GM21381 (cell line): ENCODE data around the gene ZNF784.

Source experiments
- ATAC-seq: cut with Tn5 transposase; IDR thresholded peaks from one replicate; pipeline ENCODE4 v1.9.1; 2021; ENCODE audit warnings: mild to moderate bottlenecking, moderate library complexity; ENCODE audit not compliant: unreplicated experiment

ZNF784 gene

DNA sequence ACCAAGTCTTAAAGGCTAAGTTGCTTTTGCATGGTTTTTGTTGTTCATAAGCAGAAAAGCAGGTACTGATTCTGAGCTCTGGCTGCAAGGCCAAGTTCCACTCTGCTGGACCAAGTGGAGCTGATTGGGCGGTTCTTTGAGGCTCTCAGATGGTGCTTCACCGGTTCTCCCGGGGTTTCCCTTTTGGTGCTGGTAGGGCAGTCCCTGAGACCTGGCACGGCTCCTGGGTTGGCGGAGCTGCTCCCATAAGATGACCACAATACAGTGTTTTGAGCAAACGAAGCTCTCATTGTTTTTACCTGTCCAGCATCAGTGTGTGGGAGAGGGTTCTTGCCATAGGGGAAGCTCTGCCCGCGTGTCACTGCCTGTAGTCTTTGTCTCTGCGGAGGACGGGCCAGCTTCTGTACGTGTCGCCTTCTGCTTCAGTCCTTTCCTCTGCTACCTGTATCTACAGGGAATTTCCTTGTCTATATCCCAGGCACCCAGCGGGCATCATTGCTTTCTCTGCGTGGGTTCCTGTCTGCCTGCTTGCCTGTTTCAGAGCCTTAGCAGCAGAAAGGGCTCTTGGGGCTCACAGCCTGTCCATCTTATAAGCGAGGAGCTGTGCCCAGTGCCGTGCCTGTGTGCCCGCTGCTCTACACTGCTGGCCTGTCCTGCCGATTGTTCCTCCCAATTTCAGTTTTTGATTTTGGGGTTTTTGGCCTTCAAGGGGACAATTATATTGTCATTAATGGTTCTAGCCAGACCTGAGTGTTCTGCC lies 32.8 kb upstream of the ZNF784 start:
- ATAC-seq = no peak

DNA sequence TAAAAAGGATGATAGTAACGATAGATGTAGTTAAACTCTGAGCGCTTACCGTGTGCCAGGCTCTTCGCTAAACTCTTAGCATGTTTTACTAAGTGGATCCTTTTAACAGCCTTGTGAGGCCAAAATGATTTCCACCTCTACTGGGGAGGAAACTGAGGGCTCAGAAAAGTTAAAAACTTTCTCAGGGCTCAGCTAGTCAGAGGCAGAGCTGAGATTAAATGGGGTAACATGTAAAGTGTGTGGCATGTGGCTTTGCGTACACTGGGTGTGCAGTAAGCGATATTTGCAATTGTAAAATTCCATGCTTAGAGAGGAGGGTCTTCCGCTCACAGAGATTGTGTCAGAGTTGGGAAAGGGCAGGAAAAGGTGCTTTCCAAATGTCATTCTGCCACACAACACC lies 32.2 kb upstream of the ZNF784 start:
- ATAC-seq = no peak

DNA sequence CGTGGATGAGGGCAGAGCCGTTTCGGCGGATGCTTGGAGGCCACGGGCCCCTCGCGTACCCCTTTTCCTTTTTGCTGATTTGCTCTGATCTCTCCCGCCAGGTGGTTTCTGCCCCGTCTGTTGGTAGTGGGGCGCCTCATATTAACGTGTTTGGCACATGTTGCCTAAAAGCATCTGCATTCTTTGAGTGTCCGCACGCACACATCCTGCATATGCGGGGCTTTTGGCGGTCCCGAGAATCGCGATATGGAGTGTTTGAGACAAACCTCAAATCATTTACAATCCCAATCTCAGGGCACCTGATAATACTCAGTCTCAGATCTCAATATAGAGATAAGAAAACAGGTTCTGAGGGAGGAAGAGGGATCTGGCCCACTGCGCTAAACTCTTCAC lies 31.3 kb upstream of the ZNF784 start:
- no peak for ATAC-seq

GRCh38 chr19:55654868-55655647 lies 30.7 kb upstream of the ZNF784 start, which contains the start of gene U2AF2:
TSS of gene U2AF2 (plus strand) at chr19:55655035. CDS start at chr19:55655105, 70 bp downstream.
- peak; percentile 28 for ATAC-seq

DNA sequence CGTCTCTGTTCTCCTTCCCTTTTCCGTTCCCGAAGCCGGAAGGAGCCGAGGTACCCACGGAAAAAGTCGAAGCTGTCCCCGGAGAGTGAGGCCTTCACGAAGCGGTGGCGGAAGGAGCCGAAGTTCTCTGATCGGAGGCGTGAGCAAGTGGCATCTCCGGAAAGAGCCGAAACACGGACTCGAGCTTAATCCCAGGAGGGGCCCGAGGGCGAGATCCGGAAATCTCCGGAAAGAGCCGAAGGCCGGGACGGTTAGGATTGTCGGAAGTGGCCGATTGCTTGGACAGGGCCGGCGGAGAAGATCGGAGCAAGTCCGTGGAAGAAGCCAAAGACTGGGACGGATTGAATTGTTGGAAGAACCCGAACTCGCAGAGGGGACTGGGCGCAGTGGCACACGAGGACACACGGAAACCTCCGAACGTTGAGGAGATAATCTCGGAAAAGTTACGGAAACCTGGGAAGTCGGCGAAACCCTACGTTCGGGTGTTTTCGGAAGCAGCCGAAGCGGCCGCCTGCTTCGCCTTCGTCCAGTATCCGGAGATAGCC lies 30.0 kb upstream of the ZNF784 start:
- ATAC-seq = peak; percentile 63

DNA sequence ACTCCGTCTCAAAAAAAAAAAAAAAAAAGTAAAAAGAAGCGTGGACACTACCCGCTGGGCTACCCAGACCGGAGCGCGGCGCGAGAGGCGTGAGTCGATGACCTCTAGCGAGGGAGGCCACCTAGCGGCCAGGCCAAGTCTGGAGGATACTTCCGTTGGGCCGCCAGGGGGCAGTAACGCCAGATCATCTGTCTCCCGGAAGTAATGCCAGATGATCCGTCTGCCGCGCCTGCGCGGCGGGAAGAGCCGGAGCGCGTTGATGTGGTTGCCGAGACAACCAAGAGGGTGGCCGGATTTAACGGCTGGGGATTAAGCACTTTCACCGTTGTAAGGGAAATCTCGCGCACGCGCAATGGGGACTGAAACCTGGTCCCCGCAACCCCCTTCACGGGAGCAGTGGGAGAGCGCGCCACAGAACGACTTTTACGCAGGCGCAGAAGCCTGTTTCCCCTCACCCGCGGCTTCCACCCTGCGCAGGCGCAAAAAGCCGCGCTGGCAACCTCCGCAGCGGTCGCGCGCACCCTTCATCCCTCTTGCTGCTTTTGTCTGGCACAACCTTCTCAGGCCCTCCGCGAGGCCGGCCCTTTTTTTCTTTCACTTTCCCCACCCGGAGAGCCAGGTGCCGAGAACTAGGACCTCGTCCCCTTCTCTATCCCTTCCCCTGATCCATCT lies 29.4 kb upstream of the ZNF784 start:
- peak; percentile 39 for ATAC-seq

DNA sequence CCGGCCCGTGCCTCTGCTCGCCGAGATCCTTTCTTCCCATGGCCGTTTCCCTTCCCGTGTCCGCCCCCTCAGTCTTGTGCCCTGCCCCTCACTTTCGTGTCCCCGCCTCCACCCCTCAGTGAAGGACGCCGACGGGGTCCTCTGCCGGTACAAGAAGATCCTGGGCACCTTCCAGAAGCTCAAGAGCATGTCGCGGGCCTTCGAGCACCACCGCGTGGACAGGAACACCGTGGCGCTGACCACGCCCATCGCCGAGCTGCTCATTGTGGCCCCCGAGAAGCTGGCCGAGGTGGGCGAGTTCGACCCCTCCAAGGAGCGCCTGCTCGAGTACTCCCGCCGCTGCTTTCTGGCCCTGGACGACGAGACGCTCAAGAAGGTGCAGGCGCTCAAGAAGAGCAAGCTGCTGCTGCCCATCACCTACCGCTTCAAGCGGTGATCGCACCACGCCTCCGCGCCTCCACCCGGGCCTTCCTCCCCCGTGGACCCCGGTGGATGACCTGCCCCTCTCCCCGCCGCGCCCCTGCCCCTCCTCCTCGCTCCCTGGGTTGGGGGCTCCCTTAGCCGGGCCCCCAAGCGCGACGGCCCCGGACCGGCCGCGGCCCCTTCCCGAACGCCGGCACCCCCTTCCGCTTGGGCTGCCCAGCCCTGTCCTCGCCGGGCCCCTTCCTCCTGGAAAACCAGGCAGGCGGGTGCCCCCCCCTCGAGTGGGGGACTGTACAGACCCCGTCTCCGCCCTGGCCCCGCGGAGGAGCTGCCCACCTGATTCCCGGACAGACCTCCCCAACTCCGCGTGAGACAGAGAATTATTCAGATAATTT lies 28.2 kb upstream of the ZNF784 start:
- ATAC-seq = no peak

GRCh38 chr19:55651236-55651635 lies 26.9 kb upstream of the ZNF784 start:
- no peak for ATAC-seq

- no peak for ATAC-seq
Observed at GRCh38 chr19:55650602-55651230, 26.4 kb upstream of the ZNF784 start.

DNA sequence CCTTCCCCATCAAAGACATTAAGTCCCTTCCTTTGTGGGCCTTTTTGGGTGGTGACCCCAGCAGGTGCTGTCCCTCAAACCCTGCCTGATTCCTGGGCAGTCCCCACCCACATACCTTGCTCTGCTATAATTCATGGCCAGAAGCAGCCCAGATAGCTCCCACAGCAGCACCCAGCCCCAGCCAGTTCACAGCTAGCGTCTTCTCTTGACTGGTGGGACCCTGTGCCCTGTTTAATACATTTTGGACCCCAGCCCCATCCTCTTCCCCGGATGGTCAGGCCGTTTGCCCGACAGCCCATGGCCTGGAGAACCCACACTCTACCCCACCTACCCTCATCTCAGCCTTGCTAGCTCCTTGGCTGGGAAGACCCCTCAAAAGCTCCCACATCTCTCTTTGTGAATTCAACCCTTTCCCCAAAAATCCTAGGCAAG lies 25.8 kb upstream of the ZNF784 start:
- ATAC-seq = no peak

GRCh38 chr19:55649268-55650125 lies 25.1 kb upstream of the ZNF784 start:
- ATAC-seq = no peak

DNA sequence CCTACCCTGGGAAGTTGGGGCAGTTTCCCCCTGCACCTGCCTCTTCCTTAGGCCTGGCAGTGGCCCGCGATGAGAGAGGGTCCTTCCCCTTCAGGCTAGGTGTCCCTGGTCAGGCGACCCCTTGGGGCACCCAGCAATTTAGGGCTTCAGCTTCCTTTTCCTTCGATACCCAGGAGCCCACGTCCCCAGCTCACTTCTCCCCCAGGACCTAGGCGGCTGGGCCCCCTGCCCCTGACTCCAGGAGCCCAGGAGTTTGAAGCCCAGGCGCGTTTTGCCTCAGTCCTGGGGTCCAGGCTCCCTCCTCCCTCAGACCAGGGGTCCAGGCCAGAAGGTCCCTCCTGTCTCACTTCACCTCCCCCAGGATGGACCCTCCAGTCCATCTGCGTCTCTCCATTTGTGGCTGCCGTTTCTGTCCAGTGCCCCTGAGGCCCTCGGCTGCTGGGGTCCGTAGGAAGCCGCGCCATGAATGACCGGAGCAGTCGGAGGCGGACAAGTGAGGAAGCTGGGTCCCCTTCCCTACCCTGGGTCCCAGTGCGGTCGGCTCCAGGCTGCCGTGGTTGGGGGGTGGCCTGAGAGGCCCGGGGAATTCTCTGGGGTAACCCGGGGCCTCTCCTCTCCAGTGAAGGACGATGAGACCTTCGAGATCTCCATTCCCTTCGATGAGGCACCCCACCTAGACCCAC lies 24.4 kb upstream of the ZNF784 start:
- ATAC-seq = no peak

GRCh38 chr19:55647732-55648584 lies 23.6 kb upstream of the ZNF784 start, which contains the start of gene CCDC106:
TSS of gene CCDC106 (plus strand) at chr19:55648212. CDS start at chr19:55649047, 835 bp downstream.
- peak; percentile 34 for ATAC-seq

- ATAC-seq = no peak
Observed at GRCh38 chr19:55646889-55647731, 22.7 kb upstream of the ZNF784 start.

DNA sequence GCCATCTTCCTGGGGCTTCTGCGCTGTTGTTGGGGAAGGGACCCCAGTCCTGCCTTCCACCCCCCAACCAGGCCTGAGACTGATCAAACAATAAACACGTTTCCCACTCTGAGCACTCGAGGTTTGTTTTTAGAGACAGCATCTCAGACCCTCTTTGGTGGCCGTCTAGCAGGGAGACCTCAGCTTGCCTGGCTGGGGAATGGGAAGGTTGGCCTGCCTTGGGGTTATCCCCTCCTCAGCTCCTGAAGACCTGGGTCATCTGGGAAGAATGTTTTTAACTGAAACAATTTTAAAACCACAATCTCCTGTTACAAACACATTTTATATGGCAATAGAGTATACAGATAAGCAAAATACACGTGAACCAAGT lies 21.1 kb upstream of the ZNF784 start:
- ATAC-seq = no peak

DNA sequence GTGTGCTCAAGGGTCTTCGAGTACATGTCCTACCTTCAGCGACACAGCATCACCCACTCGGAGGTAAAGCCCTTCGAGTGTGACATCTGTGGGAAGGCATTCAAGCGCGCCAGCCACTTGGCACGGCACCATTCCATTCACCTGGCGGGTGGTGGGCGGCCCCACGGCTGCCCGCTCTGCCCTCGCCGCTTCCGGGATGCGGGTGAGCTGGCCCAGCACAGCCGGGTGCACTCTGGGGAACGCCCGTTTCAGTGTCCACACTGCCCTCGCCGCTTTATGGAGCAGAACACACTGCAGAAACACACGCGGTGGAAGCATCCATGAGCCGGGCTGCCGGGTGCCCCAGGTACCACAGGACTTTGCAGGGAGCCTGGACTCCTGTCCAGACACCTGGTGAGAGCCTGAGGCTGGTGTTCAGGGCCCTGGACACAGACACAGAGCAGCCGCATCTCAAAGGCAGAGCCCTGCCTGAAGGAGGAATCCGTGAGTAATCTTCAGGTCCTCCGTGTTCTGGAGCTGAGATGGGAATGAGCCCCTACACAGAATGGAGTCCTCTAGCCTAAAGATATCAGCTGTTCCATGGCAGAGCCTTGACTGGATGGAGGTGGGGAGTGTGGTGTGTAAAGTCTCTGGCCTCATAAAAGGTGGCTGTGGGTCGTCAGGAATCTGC lies 20.6 kb upstream of the ZNF784 start:
- ATAC-seq = no peak
